ENCODE data around the gene CACNA1D.

Gene CACNA1D

GRCh38 chr3:53806182-53807116, 312.0 kb downstream of the CACNA1D start:
- DNase-seq (ENCODE audit: low read depth in 2 of 2): no peak

- DNase-seq (ENCODE audit: low read depth in 2 of 2): no peak
Measured at GRCh38 chr3:53807117-53807810, 312.9 kb downstream of the CACNA1D start.

GRCh38 chr3:53808496-53808895, 314.1 kb downstream of the CACNA1D start:
- DNase-seq (ENCODE audit: low read depth in 2 of 2): no peak

- no peak for DNase-seq (ENCODE audit: low read depth in 2 of 2)
Measured at GRCh38 chr3:53809267-53809666, 314.9 kb downstream of the CACNA1D start.

- no peak for DNase-seq (ENCODE audit: low read depth in 2 of 2)
Measured at GRCh38 chr3:53809764-53810400, 315.5 kb downstream of the CACNA1D start.

- no peak for DNase-seq (ENCODE audit: low read depth in 2 of 2)
Measured at GRCh38 chr3:53811143-53811927, 316.9 kb downstream of the CACNA1D start.

- no peak for DNase-seq (ENCODE audit: low read depth in 2 of 2)
Measured at GRCh38 chr3:53812434-53812833, 318.0 kb downstream of the CACNA1D start.

GRCh38 chr3:53813229-53813628, 318.8 kb downstream of the CACNA1D start:
- DNase-seq (ENCODE audit: low read depth in 2 of 2): no peak

GRCh38 chr3:53813876-53814275, 319.5 kb downstream of the CACNA1D start:
- DNase-seq (ENCODE audit: low read depth in 2 of 2): no peak

- no peak for DNase-seq (ENCODE audit: low read depth in 2 of 2)
Measured at GRCh38 chr3:53815067-53815466, 320.7 kb downstream of the CACNA1D start.

GRCh38 chr3:53815651-53816050, 321.2 kb downstream of the CACNA1D start:
- no peak for DNase-seq (ENCODE audit: low read depth in 2 of 2)

GRCh38 chr3:53816425-53816824, 322.0 kb downstream of the CACNA1D start:
- DNase-seq (ENCODE audit: low read depth in 2 of 2): no peak

- no peak for DNase-seq (ENCODE audit: low read depth in 2 of 2)
Measured at GRCh38 chr3:53817211-53817610, 322.8 kb downstream of the CACNA1D start.

GRCh38 chr3:53817809-53818208, 323.4 kb downstream of the CACNA1D start:
- DNase-seq (ENCODE audit: low read depth in 2 of 2): no peak

- no peak for DNase-seq (ENCODE audit: low read depth in 2 of 2)
Measured at GRCh38 chr3:53818221-53819162, 324.1 kb downstream of the CACNA1D start.

- DNase-seq (ENCODE audit: low read depth in 2 of 2): no peak
Measured at GRCh38 chr3:53819163-53819868, 324.9 kb downstream of the CACNA1D start.

- DNase-seq (ENCODE audit: low read depth in 2 of 2): no peak
Measured at GRCh38 chr3:53820084-53820483, 325.7 kb downstream of the CACNA1D start.

- DNase-seq (ENCODE audit: low read depth in 2 of 2): no peak
Measured at GRCh38 chr3:53820756-53821580, 326.6 kb downstream of the CACNA1D start.

- DNase-seq (ENCODE audit: low read depth in 2 of 2): no peak
Measured at GRCh38 chr3:53821631-53822121, 327.3 kb downstream of the CACNA1D start.

Measured in stimulated activated CD4-positive, alpha-beta T cell treated with anti-CD3 and anti-CD28 coated beads, Interleukin-4, amount 100 ng/mL, for 48 hours (primary cell).